BLaER1 treated with 17β-estradiol and CSF1 and Interleukin-3, amounts not matched to agents 10 nM and 100 nM (cell line): ENCODE measurements around the gene CGB1.

Source experiments
- H3K27ac ChIP-seq, 11 experiments: shearing (Covaris generic); formaldehyde crosslinking; 2 replicates each; pipeline ENCODE4 v1.8.1; 2022
- H3K27me3 ChIP-seq, 11 experiments: shearing (Covaris generic); formaldehyde crosslinking; 2 replicates each; pipeline ENCODE4 v1.8.1; 2022
- H3K36me3 ChIP-seq, 11 experiments: shearing (Covaris generic); formaldehyde crosslinking; 2 replicates each; pipeline ENCODE4 v1.8.1; 2022
- H3K4me1 ChIP-seq, 10 experiments: shearing (Covaris generic); formaldehyde crosslinking; 2 replicates each; pipeline ENCODE4 v1.8.1; 2022
- H3K4me2 ChIP-seq, 11 experiments: shearing (Covaris generic); formaldehyde crosslinking; 2 replicates each; pipeline ENCODE4 v1.8.1; 2022
- H3K4me3 ChIP-seq, 10 experiments: shearing (Covaris generic); formaldehyde crosslinking; 2 replicates each; pipeline ENCODE4 v1.8.1; 2022
- H3K9ac ChIP-seq, 11 experiments: shearing (Covaris generic); formaldehyde crosslinking; 2 replicates each; pipeline ENCODE4 v1.8.1; 2022
- H3K9me3 ChIP-seq, 11 experiments: shearing (Covaris generic); formaldehyde crosslinking; replicated peaks in 1 of 11; 2 replicates each; pipeline ENCODE4 v1.8.1; 2022
- H4K20me1 ChIP-seq, 11 experiments: shearing (Covaris generic); formaldehyde crosslinking; 2 replicates each; pipeline ENCODE4 v1.8.1; 2022
- Cebpa-rat ChIP-seq, 11 experiments: shearing (Covaris generic); IDR thresholded peaks; 2 replicates each; pipeline ENCODE4 v1.8.1; 2022

The CGB1 gene

DNA sequence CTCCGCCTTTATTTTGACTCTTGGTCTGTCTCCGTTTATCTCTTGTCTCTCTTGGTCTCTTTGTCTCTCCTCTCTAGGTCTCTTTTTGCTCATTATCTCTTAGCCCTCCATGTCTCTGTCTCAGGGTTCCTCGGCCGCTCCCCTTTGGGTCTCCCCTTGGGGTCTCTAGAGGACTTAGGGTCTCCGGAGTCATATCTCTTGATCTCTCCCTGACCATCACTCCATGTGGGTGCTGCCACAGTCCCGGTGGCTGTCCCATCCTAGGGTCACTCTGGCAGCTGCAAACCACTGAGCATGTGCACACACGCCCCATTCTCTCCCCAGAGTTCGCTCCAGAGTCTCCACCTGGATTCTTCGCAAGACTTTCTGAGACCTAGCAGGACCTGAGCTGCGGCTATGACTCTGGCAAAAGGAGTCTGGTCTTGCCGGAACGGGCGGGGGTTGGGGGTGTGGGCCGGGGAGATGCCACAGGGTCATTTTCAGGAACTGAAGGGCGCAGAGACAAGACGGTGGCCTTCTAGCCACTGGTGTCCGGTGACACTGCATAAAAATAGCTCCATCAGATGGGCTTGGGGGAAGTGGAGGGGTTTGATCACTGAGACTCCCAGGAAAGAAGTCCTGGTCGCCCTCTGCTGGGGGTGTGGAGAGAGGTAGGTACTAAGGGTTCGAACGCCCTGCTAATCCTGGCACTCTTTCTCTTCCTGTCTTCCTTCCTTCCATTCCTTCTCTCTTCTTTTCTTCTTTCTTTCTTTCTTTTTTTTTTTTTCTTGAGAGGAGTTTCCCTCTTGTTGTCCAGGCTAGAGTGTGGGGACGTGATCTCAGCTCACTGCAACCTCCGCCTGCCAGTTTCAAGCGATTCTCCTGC lies 37.1 kb upstream of the CGB1 start:
- H3K4me3 ChIP-seq = no peak overlapping the region
- H3K9ac ChIP-seq = no peak overlapping the region; a peak in 1 of 22 replicates
- TF ChIP-seq Cebpa-rat (IDR thresholded peaks at IDR 0.05) = no peak
- peaks cover 0 to 10% (median 0%) of the 10 kb centered on the region in 11 experiments; a peak in 1 of 22 replicates for H3K9me3 ChIP-seq
- no peaks in the 10 kb centered on the region for H3K36me3 ChIP-seq
- H4K20me1 ChIP-seq = no peaks in the 10 kb centered on the region
- H3K27me3 ChIP-seq = peaks cover 0 to 7% (median 2%) of the 10 kb centered on the region in 11 experiments; a peak in 9 of 22 replicates
- peaks cover 0 to 11% (median 7%) of the 10 kb centered on the region in 10 experiments; a peak in 10 of 20 replicates for H3K4me1 ChIP-seq
- peak overlapping the region in 6 of 11 experiments; percentile 2 to 48 (median 22); a peak in 9 of 22 replicates for H3K4me2 ChIP-seq
- no peak overlapping the region for H3K27ac ChIP-seq

DNA sequence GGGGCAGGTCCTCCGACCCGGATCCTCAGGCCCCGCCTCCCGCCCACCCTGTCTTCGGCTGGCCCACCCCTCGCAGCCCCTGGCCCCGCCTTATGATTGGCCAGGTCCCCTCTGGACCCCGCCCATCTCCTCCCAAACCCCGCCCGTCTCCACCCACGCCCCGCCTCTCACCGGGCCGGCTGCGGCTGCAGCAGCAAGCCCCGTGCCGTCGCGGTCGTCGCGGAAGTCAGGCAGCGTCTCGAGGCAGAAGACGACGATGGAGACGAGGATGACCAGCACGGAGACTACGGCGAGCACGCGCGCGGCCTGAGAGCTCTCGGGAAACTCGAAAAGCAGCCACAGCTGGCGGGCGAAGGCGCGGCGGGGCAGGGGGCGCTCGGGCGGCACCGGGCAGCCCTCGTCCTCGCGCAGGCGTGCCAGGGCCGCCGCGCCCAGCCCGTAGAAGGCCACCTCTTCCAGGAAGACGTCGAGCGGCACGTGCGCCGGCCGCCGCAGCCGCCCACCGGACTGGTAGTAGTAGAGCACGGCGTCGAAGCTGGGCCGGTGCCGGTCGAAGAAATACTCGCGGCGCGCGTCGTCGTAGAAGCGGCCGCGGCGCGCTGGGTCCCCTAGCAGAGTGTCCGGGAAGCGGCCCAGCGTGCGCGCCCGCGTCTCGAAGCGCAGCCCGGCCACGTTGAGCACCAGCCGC lies 35.3 kb upstream of the CGB1 start:
- Histone ChIP-seq H3K4me3 (no peak overlapping the region), H3K9ac (no peak overlapping the region), H3K4me1 (peaks cover 0 to 11% (median 7%) of the 10 kb centered on the region in 10 experiments; a peak in 10 of 20 replicates), H3K27me3 (peaks cover 11 to 24% (median 19%) of the 10 kb centered on the region in 11 experiments), H4K20me1 (no peaks in the 10 kb centered on the region), H3K9me3 (peaks cover 0 to 10% (median 0%) of the 10 kb centered on the region in 11 experiments; a peak in 1 of 22 replicates), H3K27ac (no peak overlapping the region), H3K4me2 (no peak overlapping the region), H3K36me3 (no peaks in the 10 kb centered on the region)
- no peak for TF ChIP-seq Cebpa-rat (IDR thresholded peaks at IDR 0.05)

GRCh38 chr19:49070416-49070815 lies 33.7 kb upstream of the CGB1 start:
- H3K36me3 ChIP-seq = no peaks in the 10 kb centered on the region
- peaks cover 0 to 8% (median 0%) of the 10 kb centered on the region in 11 experiments; a peak in 1 of 22 replicates for H4K20me1 ChIP-seq
- H3K27ac ChIP-seq = no peak overlapping the region
- peaks cover 0 to 10% (median 0%) of the 10 kb centered on the region in 11 experiments; a peak in 1 of 22 replicates for H3K9me3 ChIP-seq
- H3K4me1 ChIP-seq = peaks cover 0 to 11% (median 7%) of the 10 kb centered on the region in 10 experiments; a peak in 10 of 20 replicates
- peaks cover 27 to 40% (median 35%) of the 10 kb centered on the region in 11 experiments for H3K27me3 ChIP-seq
- H3K4me3 ChIP-seq = no peak overlapping the region
- no peak overlapping the region for H3K9ac ChIP-seq
- no peak overlapping the region for H3K4me2 ChIP-seq
- TF ChIP-seq Cebpa-rat (IDR thresholded peaks at IDR 0.05) = no peak

DNA sequence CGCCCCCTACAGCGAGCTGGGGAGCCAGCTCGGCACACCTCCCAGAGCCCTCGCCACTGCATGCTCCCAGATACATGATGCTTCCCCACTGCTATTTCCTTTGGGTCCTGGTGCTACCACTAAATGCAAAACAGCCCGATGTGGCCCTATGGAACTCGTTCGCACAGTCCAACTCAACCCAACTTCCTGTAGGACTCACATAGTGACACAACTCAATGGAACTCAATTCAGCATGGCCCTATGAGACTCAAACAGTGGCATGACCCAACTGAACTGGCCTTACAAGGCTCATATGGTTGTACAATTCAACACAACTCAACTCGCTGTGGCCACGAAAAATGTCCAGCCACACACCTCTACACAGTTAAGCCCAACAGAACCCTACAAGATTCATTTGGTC lies 32.3 kb upstream of the CGB1 start:
- no peak overlapping the region for H3K27ac ChIP-seq
- H3K36me3 ChIP-seq = no peaks in the 10 kb centered on the region
- H3K9me3 ChIP-seq = peaks cover 0 to 10% (median 0%) of the 10 kb centered on the region in 11 experiments; a peak in 1 of 22 replicates
- H3K4me3 ChIP-seq = no peak overlapping the region
- peaks cover 0 to 9% (median 4%) of the 10 kb centered on the region in 10 experiments; a peak in 10 of 20 replicates for H3K4me1 ChIP-seq
- H3K4me2 ChIP-seq = no peak overlapping the region
- no peak for TF ChIP-seq Cebpa-rat (IDR thresholded peaks at IDR 0.05)
- H4K20me1 ChIP-seq = peaks cover 0 to 8% (median 0%) of the 10 kb centered on the region in 11 experiments; a peak in 4 of 22 replicates
- no peak overlapping the region for H3K9ac ChIP-seq
- peaks cover 41 to 54% (median 49%) of the 10 kb centered on the region in 11 experiments for H3K27me3 ChIP-seq

DNA sequence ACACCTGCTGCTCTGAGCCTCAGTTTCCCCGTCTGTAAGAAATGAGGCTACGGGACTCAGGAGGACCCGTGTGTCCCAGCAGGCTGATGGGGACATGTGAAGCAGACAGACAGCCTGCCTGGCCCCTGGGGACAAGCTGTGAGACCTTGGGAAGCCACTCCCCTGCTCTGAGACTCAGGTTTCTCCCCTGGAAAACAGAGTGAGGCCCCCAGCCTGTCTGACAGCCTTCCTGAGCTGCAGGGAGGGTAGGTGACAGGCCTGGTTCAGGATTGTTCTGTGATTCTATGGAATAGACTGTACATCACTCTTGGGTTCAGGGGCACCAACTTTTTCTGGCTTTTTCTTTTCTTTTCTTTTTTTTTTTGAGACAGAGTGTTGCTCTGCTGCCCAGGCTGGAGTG lies 30.9 kb upstream of the CGB1 start:
- Histone ChIP-seq H3K4me3 (no peak overlapping the region), H3K36me3 (no peaks in the 10 kb centered on the region), H3K4me1 (peaks cover 0 to 4% (median 0%) of the 10 kb centered on the region in 10 experiments; a peak in 1 of 20 replicates), H3K9me3 (peaks cover 0 to 10% (median 0%) of the 10 kb centered on the region in 11 experiments; a peak in 1 of 22 replicates), H3K9ac (no peak overlapping the region), H3K4me2 (peak overlapping the region in 1 of 11 experiments; percentile 12; a peak in 1 of 22 replicates), H3K27me3 (peaks cover 55 to 68% (median 64%) of the 10 kb centered on the region in 11 experiments), H3K27ac (no peak overlapping the region), H4K20me1 (peaks cover 0 to 8% (median 0%) of the 10 kb centered on the region in 11 experiments; a peak in 4 of 22 replicates)
- TF ChIP-seq Cebpa-rat (IDR thresholded peaks at IDR 0.05) = no peak

DNA sequence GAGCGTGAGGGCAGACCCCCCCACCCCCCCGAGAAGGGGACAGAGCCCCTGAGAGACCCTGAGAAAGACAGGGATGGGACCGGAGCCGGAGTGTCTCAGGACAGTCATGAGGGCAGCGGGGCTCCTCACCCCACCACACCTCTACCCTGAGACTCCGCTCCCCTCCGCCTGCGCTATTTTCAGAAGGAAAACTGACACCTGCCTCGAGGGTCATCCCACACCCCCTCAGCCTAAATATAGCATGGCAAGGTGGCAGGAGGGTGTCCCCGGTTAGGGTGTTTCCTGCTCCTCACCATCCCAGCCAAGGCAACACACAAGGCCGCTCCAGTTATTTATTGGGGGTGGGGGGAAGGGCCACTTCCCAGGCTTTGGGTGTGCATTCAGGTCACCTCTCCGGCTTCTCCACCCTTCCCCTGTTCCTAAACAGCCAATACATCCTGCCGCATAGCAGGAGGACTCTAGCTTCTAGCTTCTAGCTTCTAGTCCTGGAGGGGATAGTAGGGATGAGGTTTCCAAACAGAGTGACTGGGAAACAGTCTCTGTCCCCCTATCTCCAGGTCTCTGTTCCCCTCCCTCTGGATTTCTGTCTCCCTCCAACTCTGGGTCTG lies 29.3 kb upstream of the CGB1 start:
- no peak for TF ChIP-seq Cebpa-rat (IDR thresholded peaks at IDR 0.05)
- peaks cover 71 to 84% (median 79%) of the 10 kb centered on the region in 11 experiments for H3K27me3 ChIP-seq
- H3K9ac ChIP-seq = no peak overlapping the region
- H3K9me3 ChIP-seq = peaks cover 0 to 10% (median 0%) of the 10 kb centered on the region in 11 experiments; a peak in 1 of 22 replicates
- no peaks in the 10 kb centered on the region for H3K36me3 ChIP-seq
- H3K27ac ChIP-seq = no peak overlapping the region
- H3K4me1 ChIP-seq = peaks cover 0 to 4% (median 0%) of the 10 kb centered on the region in 10 experiments; a peak in 2 of 20 replicates
- no peak overlapping the region for H3K4me3 ChIP-seq
- H4K20me1 ChIP-seq = peaks cover 0 to 8% (median 0%) of the 10 kb centered on the region in 11 experiments; a peak in 4 of 22 replicates
- H3K4me2 ChIP-seq = no peak overlapping the region

GRCh38 chr19:49064768-49065611 lies 28.3 kb upstream of the CGB1 start, which contains the start of gene NTF4:
Gene NTF4, minus strand, starts transcription at chr19:49064818. Its CDS starts 2,821 bp downstream, at chr19:49061997.
- H3K27me3 ChIP-seq = peaks cover 81 to 94% (median 89%) of the 10 kb centered on the region in 11 experiments
- no peaks in the 10 kb centered on the region for H3K36me3 ChIP-seq
- no peak within 1 kb of the TSS for H3K9ac ChIP-seq
- peak within 1 kb of the TSS in 1 of 10 experiments; percentile 38; a peak in 1 of 20 replicates for H3K4me3 ChIP-seq
- TF ChIP-seq Cebpa-rat (IDR thresholded peaks at IDR 0.05) = no peak
- no peaks in the 10 kb centered on the region for H3K9me3 ChIP-seq
- H3K4me1 ChIP-seq = peaks cover 0 to 4% (median 0%) of the 10 kb centered on the region in 10 experiments; a peak in 2 of 20 replicates
- peaks cover 0 to 17% (median 0%) of the 10 kb centered on the region in 11 experiments; a peak in 6 of 22 replicates for H4K20me1 ChIP-seq
- peak within 1 kb of the TSS in 8 of 11 experiments; percentile 11 to 52 (median 32); a peak in 9 of 22 replicates for H3K4me2 ChIP-seq
- H3K27ac ChIP-seq = no peak within 1 kb of the TSS
